HG03039 (cell line): ENCODE measurements around the gene TMPRSS11F.
"Not testable (repeated sequence)": the region's sequence is repeated elsewhere in the genome, so short reads cannot be mapped to it uniquely, and the experiment has no call there.

Experiments used
- ATAC-seq: cut with Tn5 transposase; IDR thresholded peaks from one replicate; pipeline ENCODE4 v1.9.1; 2021; ENCODE audit warnings: mild to moderate bottlenecking, moderate library complexity; ENCODE audit not compliant: unreplicated experiment

The TMPRSS11F gene

DNA sequence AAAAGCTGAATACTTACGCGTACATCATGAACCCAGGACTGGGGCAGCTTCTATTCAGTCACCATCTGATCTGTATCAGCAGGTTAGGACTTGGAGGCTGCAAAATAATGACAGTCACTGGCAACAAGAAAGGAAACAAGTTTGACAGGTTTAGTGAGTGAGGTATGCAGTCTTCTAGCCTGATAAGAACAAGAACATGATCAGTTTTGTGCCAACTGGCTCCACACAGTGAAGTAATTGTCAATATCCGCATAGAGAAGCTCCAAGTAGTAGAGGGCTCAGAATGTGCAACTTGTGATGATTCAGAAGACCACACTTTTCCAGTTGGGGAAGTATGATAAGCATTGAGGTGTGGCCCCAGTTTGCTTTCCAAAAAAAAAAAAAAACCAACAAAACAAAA, at the start of gene TMPRSS11F:
TMPRSS11F (minus strand) TSS at position 77 of the 400 bp plus-strand sequence; CDS start at position 28, 49 bp downstream.
- no peak for ATAC-seq

DNA sequence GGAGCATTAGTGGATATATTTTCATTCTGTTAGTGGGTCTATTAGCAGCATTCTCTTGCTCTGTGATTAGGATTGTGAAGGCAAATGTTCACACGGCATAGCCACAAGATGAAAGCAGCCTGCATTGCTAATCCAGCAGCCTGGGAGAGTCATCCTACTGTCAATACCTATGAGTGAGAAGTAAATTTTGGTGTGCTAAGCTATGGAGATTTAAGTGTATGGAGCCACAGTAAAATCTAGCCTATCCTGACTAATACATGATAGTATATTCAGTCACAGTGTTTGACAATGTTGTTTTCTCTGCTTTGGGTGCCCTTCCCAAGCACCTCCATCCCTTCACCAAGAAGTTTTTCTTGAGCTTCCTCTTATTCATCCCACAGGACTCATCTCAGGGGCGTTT, 47.2 kb upstream of the TMPRSS11F start:
- no peak for ATAC-seq

DNA sequence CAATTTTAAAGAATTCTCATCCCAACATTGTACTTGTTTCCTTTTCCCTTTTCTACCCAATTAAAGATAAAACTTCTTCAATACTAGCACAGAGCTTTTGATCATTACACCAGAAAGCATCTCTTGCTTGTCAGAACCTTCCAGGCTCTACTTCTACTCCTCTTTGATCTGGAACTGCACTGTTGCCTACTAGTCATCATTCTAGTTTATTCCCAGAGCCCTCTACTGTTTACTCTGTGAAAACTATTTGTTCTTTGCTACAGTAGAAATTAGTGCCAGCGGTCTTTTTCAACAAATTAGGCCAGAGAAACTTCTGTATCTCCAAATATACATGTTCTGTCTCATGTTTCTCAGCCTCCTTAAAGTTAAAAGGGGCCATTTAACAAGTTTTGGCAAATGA, 46.8 kb upstream of the TMPRSS11F start:
- ATAC-seq: no peak

DNA sequence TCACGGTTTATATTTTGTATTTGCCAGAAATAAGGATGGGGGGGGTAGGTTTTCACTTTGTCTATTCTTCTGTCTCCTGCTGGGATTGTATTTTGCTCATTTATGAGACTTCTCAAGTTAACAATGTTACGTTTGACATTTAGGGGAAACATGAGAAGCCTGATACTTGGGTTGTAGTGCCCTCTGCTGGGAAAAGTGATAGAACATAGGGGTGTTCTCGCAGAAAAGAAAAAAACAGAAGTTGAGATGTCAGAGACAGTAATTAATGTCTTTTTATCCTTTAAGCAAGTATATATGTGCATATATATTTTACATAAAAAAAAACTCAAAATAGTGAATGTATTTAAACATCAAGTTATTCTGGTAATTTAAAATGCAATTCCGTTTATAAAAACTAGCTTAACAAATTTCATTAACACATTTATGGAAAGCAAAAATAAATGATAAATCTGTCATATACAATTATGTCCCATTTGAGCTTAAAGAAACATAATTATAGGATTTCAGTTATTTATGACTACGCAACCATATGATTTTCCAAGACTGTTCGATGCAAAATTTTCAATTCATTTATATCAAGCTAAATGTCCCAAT, 46.0 kb upstream of the TMPRSS11F start:
- ATAC-seq: no peak

DNA sequence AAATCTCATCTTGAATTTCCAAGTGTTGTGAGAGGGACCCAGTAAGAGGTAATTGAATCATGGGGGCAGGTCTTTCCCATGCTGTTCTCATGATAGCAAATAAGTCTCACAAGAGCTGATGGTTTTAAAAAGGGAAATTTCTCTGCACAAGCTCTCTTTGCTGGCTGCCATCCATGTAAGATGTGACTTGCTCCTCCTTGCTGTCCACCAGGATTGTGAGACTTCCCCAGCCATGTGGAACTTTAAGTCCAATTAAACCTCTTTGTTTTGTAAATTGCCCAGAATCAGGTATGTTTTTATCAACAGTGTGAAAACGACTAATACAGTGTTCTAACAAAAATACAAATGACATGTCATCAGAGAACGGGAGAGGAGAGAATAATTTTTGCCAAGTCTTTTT, 44.7 kb upstream of the TMPRSS11F start:
- ATAC-seq: not testable (repeated sequence)

DNA sequence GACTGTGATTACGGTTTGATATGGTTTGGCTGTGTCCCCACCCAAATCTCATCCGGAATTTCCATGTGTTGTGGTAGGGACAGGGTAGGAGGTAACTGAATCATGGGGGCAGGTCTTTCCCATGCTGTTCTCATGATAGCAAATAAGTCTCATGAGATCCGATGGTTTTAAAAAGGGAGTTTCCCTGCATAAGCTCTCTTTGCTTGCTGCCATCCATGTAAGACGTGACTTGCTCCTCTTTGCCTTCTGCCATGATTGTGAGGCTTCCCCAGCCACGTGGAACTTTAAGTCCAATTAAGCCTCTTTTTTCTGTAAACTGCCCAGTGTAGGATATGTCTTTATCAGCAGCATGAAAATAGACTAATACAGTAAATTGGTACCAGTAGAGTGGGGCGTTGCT, 42.5 kb upstream of the TMPRSS11F start:
- not testable (repeated sequence) for ATAC-seq

DNA sequence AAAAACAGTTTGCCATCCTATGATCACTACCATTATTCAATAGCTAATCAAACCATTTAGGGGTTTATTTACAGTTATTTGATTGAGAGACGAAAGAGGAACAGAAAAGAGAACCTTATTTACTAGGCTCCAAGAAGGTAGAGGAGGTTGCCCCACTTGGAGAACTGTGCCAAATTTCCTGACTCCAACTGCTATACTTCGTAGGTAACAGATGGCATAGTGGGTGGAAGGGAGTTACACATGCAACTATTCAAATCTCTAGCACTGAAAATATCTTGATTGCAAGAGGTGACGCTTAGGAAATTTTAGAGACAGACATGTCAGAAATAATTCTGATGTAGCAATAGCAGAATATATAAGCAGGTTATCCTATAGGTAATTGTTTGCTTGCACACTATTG, 38.0 kb upstream of the TMPRSS11F start:
- no peak for ATAC-seq

DNA sequence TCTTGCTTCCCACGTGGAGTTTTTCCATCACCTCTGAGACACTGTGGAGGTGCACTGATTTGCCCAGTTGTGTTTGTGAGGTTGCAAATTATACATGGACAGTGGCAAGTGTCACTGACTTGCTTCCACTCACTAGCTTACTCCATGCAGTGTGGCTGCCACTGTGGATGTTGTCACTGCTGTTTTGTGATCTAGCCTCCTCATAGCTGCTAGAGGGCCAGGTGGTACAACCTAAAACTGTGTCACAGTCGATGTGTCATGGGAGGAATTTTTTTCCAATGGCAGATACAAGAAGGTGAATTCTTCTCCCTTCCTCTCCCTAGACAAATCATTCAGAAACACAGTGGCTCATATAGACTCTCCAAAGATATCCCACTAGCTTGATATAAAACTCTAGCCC, 37.5 kb upstream of the TMPRSS11F start:
- ATAC-seq: no peak

DNA sequence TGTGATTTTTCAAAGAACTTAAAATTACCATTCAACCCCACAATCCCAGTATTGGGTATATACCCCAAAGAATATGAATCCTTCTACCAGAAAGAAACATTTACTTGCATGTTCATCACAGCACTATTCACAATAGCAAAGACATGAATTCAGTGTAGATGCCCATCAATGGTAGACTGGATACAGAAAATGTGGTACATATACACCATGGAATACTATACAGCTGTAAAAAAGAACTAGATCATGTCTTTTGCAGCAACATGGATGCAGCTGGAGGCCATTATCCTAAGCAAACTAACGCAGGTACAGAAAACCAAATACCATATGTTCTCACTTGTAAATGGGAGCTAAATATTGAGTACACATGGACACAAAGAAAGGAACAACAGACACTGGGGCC, 34.1 kb upstream of the TMPRSS11F start:
- ATAC-seq: no peak

DNA sequence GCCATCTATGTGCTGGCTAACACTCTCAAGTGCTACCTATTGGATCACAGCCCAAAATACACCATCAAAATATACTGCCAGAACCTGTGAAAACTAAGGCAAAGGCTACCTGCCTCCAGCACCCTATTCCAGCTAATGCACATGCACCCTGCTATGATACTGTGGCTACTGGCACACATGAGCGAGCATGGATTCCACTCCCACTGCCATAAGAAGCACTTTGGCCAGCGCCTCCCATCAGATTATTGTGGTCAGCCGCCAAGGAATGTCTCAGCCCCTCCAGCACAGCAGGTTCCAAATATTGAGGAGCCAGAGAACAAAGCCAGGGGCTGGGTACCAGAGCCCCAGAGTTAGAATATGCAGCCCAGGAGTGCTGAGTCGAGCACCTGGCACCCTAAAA, 32.5 kb upstream of the TMPRSS11F start:
- no peak for ATAC-seq

DNA sequence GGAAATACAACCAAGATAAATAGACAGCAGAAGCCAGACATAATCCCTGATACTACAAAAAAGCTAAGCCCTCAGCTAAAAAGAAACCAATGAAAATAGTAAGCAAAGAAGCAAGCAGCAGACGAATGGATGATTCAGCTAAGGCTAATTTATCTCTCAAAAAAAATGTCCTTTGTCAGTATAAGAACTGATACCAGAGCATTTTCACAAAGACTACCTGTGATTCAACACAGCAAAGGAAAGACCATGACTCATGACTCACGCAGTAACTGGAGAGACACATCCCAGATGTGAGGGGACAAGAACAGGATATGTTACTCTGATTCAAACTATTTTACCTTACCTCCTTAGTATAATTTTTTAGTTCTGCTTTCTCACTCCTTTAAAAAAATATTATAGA, 22.7 kb upstream of the TMPRSS11F start:
- no peak for ATAC-seq

DNA sequence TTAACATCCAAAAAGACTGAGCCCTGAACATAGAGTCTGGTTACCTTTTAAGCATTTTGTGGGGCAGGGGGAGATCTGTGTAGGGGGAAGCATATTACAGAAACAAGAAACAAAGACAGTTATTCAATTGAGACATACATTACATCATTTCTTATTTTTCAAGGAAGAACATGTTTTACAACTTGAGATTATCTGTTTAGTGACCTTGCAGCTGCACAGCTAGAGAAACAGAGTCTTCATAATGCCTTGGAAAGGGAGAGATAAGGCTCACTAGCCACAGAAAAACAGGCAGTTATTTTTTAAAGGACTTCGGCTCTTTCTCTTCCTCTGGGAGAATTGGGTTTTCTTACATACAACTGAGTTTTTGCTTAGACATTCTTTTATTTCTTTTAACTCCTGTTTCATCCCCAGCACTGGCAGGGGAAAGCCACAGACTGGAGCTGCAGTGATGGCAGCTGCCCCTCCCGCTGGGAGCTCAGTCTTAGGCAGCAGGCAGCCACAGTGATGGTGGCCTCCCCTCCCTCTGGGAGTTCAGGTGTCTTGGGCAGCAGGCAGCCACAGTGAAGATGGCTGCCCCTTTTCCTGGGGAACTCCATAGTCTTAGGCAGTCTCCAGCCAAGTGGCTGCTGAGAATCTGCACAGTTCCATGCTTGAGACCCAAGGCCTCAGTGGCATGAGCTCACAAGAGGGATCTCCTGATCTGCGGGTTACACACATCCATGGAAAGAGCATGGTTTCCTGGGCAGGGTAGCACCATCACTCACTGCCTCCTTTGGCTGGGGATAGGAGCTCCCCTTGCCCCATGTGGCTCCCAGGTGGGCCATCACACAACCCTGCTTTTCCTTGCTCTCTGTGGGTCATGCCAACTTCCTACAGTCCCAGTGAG, 19.4 kb upstream of the TMPRSS11F start:
- no peak for ATAC-seq

DNA sequence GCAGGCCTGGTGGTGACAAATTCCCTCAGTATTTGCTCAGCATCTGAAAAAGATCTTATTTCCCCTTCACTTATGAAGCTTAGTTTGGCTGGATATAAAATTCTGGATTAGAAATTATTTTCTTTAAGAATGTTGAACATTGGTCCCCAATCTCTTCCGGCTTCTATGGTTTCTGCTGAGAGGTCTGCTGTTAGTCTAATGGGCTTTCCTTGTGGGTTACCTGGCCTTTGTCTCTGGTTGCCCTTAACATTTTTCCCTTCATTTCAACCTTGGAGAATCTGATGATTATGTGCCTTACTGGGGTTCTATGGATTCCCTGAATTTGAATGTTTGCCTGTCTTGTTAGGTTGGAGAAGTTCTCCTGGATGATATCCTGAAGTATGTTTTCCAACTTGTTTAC, 17.4 kb upstream of the TMPRSS11F start:
- ATAC-seq: no peak

DNA sequence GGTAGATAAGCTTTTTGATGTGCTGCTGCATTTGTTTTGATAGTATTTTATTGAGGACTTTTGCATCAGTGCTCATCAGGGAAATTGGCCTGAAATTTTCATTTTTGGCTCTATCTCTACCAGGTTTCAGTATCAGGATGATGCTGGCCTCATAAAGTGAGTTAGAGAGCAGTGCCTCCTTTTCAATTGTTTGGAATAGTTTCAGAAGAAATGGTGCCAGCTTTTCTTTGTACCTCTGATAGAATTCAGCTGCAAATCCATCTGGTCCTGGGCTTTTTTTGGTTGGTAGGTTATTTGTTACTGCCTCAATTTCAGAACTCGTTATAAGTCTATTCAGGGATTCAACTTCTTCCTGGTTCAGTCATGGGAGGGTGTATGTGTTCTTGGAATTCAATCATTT, 15.6 kb upstream of the TMPRSS11F start:
- ATAC-seq: no peak

DNA sequence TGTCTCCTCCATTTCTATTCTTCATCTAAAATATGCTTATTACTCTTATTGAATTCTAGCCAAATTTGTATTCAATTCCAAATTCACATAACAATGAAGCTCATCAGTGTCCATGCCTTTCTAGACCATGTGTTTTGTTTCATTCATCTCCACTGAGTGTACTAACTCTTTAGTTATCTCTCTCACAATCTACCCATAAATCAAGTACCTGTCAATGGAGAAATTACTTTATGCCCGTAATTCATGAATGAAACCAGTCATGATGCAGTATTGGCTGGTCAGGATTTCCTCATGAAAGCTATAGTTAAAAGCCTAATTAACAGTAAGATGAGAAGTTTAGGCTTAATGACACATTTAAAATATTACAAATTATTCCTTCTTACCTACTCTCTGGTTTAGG, 12.2 kb upstream of the TMPRSS11F start:
- ATAC-seq: no peak

DNA sequence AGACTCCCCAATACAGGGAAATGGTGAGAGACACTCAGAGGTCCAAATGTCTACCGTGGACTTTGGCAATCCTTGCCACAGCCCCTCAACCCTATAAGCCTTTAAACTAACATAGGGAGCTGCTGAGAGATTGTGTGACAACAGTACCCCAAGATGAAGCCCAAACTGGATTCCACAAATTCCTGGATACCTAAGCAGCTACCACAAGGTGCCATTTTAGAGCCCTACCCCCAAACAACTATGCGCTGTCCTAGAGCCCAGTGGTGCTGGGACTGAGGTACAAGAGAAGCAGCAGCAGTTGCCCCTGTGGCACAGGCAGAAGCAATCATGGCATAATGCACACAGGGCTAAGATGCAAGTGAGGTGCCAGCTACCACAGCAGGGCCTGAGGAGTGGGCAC, 2.7 kb upstream of the TMPRSS11F start:
- ATAC-seq: no peak

DNA sequence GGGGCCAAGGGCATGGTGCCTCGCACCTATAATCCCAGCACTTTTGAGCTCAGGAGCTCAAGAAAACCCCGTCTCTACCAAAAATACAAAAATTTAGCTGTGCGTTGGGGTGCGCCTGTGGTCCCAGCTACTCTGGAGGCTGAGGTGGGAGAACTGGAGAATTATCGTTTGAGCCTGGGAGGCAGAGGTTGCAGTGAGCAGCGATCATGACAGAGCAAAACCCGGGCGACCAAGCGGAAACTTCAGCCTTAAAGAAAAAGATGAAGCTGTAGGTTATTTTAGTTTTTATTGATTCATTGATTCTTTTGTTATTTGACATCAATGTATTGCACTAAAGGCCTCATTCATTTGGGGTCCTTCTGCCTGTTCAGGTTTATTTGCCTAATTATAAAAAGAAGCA, 5.4 kb downstream of the TMPRSS11F start:
- no peak for ATAC-seq

DNA sequence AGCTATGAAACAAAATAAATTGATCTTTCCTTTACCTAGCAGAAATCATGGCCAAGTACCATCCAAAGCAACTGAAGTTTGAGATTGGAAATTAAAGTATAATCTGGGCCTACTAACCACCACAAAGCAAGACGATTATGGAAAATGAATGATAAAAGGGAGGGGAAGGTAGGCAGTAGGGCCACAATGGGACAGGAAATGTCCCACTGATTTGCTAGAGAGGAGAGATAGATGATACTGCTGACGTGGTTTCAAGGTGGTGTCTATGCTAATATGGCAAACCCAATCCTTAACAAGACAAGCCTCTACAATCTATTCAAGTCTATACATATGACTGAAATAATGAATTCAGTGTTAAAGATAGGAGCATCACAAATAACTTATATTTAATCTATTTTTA, 6.1 kb downstream of the TMPRSS11F start:
- no peak for ATAC-seq

DNA sequence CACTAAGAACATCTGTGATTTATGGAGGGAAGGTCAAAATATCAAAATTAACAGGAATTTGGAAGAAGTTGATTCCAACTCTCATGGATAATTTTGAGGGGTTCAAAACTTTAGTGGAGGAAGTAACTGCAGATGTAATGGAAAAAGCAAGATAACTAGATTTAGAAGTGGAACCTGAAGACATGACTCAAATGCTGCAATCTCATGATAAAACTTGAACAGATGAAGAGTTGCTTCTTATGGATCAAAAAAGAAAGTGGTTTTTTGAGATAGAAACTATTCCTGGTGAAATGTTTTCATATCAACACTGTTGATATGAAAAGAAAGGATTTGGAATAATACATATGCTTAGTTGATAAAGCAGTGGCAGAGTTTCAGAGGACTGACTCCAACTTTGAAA, 9.7 kb downstream of the TMPRSS11F start:
- ATAC-seq: no peak

DNA sequence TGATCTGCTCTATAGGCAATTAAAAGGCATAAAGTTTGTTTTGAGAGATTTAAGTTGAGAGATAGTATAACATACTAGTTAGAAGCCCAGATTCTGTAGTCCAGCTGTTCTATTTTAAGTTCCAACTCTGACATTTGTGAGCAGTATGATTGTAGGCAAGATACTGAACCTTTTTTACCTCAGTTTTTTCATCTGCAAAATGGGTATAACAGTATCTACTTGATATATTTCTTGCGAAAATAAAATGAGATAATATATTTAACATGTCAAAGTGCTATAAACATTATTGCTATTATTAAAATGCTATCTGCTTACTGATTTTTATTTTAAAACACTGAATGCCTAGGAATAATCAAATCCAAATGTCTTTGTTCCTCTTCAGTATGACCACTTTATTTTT, 19.2 kb downstream of the TMPRSS11F start:
- no peak for ATAC-seq

DNA sequence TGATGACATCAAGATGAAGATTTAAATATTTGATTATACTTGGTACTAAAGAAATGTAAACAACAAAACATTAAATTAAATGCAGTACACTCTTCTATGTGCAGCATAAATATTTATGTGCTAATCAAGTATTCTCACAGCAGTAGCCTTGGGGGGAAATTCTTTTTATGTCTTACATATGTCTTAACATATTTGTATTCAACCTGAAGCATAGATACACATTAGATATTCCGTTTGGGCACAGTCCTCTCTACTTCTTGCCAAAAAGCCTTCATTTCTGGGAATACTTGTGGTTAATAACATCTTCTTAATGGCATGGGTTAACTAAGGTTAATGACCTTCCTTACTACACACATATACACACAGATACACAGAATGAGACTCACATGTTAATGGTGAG, 19.8 kb downstream of the TMPRSS11F start:
- no peak for ATAC-seq

DNA sequence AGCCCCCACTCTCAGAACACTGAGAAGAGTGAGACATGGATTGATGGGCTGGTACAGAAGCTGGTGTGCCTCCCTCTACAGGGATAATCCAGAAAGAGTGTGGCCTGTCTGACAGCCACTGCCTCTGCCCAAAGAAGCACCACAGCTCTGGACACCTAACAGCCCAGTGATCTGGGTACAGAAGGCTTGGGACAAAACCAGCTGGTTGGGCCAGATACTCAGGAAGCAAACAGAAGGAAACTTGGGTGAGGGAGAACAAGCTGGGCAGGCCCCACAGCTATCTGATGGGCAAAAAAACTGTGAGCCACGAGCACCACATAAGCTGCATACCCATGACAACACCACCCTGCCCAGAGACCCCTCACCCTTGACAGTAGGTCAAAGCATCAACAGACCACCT, 46.9 kb downstream of the TMPRSS11F start:
- ATAC-seq: no peak

DNA sequence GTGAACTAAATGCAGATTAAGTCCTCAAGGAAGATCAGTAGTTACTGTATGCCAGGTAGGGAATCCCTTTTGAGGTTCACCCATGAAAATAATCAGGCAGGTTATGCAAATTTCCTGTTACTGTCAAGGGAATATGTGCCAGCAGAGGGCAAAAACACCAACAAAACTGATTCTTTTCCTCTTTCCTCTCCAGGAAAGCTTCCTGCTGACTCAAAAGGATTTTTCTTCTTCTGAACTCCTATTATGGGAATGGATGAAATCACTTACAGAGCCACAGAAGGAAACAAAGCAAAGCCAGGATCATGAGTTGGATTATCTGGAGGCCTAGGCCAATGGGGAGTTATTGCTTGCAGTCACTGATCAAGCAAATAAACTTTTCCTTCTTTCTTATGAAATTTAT, 49.7 kb downstream of the TMPRSS11F start:
- no peak for ATAC-seq
